ENCODE results near the gene GNGT2. TPM values are rescaled to one million over a fixed set of nuclear protein-coding genes. Genes with fewer than 3 reads are reported as not detected.

GNGT2 gene
- total and polyA plus RNA-seq, 4 donors, result 0.23 to 2.2 (median 1.1) TPM

- Histone ChIP-seq H3K4me3 (ENCODE audit: low read depth in 1 of 3, low read length in 3 of 3) (no peak overlapping the region), H3K27me3 (ENCODE audit: control insufficient read depth in 4 of 4, insufficient read depth in 4 of 4, low read length in 3 of 4) (no peaks in the 10 kb centered on the region), H3K36me3 (ENCODE audit: control insufficient read depth in 4 of 4, insufficient read depth in 3 of 4, low read depth in 1 of 4, low read length in 3 of 4) (no peaks in the 10 kb centered on the region), H3K9ac (ENCODE audit: low read depth in 1 of 2, low read length in 2 of 2) (no peak overlapping the region), H3K4me1 (ENCODE audit: control insufficient read depth in 4 of 4, insufficient read depth in 4 of 4, low read length in 3 of 4) (no peaks in the 10 kb centered on the region), H3K9me3 (ENCODE audit: control insufficient read depth in 4 of 4, low read length in 3 of 4) (no peaks in the 10 kb centered on the region), H3K27ac (ENCODE audit: low read depth in 1 of 2, low read length in 2 of 2) (no peak overlapping the region)
- WGBS, result 62% methylated on average over 10 of the region's 10 CpGs
- peak; percentile 88 for DNase-seq (ENCODE audit: low spot score)
- no peak for TF ChIP-seq HNF4G (IDR thresholded peaks at IDR 0.05)
- no peak for TF ChIP-seq FOXA1 (IDR thresholded peaks at IDR 0.05)
- TF ChIP-seq JUND (IDR thresholded peaks at IDR 0.05), result no peak
- no peak for TF ChIP-seq YY1 (IDR thresholded peaks at IDR 0.05)
- no peak for TF ChIP-seq EGR1 (IDR thresholded peaks at IDR 0.05; ENCODE audit: low read depth in 2 of 2)
- no peak for TF ChIP-seq SP1 (IDR thresholded peaks at IDR 0.05)
- no peak for TF ChIP-seq MAX (IDR thresholded peaks at IDR 0.05)
- TF ChIP-seq RAD21 (IDR thresholded peaks at IDR 0.05), result no peak
- TF ChIP-seq ZBTB33 (IDR thresholded peaks at IDR 0.05), result no peak
- no peak for TF ChIP-seq TAF1 (conservative IDR thresholded peaks at IDR 0.05)
- TF ChIP-seq REST (IDR thresholded peaks at IDR 0.05), result no peak
- TF ChIP-seq FOXA2 (IDR thresholded peaks at IDR 0.05), result no peak
- no peak for TF ChIP-seq CTCF (IDR thresholded peaks at IDR 0.05; ENCODE audit: low read depth, low read length, missing input control)
- no peak for TF ChIP-seq RXRA (IDR thresholded peaks at IDR 0.05)
- no peak for TF ChIP-seq NR2F2 (IDR thresholded peaks at IDR 0.05)
- no peak for TF ChIP-seq ATF3 (IDR thresholded peaks at IDR 0.05)
- TF ChIP-seq HNF4A (conservative IDR thresholded peaks at IDR 0.05), result no peak
- no peak for TF ChIP-seq GABPA (IDR thresholded peaks at IDR 0.05 in 1 of 2, conservative IDR thresholded peaks at IDR 0.05 in 1 of 2)
Observed at GRCh38 chr17:49249292-49249794, 39.0 kb upstream of the GNGT2 start.

All from liver (tissue), 9 donors.